Activated CD4-positive, CD25-positive, alpha-beta regulatory T cell treated with anti-CD3 and anti-CD28 coated beads, Interleukin-2, amount 50 U/mL, for 72 hours (primary cell): ENCODE results near the gene TMEM59L.

Source experiments
- DNase-seq: peaks from one replicate; pipeline ENCODE4 v3.0.0; 2021

The TMEM59L gene

GRCh38 chr19:18660051-18660910, 47.6 kb downstream of the TMEM59L start:
- no peak for DNase-seq

DNA sequence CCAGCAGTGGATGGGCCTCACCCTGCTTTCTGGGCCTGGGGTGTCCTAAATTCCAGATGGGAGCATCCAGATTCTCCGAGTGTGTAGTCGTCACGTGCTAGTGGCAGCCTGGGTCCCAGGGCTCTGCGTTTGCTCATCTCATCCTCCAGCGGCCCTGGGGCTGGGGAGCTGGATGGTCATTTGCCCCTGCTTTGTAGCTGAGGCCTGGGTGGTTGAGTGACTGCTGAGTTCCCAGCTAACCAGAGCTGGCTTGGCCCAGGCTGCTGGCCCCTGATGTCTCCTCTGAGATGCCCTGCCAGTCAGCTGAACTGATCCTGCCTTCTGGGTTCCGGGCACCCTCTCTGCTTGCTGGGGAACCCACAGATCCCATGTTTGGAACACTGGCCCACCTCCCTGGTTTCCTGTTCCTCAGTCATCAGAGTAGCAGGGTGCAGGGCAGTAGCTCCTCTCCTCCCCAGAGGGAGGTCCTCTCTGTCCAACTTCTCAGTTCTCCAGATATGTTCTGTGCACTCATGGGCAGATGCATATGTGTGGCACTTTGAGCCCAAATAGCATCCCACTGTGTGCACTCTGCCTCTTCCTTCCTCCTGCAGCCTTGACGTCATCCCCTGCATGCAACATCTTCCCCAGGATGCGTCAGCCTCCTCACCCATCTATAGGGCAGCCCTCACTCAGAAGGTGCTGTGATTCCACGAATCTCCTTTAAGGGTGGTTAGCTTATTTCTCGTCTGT, 48.4 kb downstream of the TMEM59L start:
- DNase-seq, result no peak

DNA sequence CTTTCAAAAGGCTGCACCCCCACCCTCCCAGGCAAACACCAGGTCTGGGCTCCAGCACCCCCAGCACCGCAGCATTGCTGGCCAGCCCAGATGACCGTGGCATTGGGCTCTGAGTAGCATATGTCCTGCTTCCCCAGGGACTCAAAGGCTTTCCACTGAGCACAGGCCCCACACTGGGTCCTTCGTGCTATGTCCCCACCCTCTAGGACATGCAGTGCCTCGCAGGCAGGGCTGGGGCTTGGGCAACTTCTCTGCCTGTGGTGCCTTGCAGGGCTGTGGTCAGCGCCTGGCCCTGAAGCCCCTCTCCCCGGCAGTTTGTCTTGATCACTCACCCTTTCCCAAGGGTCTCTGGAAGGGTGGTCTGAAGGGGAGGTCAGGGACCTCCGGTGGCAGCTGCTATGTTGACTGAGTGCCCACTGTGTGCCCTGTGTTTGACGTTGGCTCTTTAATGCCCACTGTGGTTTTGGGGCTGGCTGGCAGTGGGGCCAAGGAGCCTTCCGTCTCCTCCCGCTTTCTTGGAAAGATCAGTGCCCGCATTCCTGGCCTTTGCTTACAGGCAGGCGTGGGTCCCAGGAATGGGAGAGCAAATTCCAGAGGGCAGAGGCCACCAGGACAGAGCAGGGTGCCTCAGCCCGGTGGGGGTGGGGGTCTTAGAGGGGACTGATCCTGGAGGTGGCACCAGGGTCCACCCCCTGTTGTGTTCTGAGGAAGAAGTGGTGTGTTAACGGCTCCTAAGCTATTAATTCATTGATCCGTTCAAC, 50.5 kb downstream of the TMEM59L start:
- no peak for DNase-seq

DNA sequence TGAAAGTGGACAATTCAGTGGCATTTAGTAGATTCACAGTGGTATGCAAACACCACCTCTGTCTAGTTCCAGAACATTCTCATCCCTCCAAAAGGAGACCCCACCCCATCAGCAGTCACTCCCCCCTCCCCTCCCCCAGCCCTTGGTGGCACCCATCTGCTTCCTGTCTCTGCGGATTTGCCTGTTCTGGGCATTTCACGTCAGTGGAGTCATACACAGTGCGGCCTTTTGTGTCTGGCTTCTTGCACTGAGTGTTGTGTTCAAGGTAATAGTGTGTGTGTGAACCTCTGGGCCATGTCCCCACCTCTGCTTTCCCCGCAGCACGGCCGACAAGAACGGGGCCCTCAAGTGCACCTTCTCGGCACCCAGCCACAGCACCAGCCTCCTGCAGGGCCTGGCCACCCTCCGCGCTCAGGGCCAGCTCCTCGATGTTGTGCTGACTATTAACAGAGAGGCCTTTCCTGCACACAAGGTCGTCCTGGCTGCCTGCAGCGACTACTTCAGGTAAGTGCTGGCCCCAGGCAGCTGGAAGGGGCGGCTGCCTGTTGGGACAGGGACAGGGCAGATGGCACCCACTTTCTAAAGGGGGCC, 51.4 kb downstream of the TMEM59L start:
- DNase-seq, result no peak

GRCh38 chr19:18665771-18666202, 53.1 kb downstream of the TMEM59L start:
- no peak for DNase-seq

GRCh38 chr19:18666317-18666716, 53.6 kb downstream of the TMEM59L start:
- DNase-seq, result no peak

DNA sequence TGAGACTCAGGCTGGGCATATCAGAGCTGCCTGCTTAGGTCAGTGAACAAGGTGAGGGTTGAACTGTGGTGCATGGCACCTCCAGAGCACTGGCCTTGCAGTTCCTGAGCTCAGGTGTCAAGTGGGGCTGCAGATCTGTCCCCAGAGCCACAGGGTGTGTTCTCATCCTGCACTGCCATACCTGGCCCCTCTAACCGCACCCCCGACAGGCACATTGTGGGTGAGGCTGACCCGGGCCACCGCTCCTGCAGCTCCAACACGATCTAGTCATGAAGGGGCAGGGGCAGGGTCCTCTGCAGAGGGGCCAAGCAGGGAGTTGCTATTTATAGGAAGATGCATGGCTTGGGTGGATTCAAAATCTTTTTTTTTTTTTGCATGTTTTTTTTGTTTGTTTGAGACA, 54.1 kb downstream of the TMEM59L start:
- DNase-seq, result no peak

DNA sequence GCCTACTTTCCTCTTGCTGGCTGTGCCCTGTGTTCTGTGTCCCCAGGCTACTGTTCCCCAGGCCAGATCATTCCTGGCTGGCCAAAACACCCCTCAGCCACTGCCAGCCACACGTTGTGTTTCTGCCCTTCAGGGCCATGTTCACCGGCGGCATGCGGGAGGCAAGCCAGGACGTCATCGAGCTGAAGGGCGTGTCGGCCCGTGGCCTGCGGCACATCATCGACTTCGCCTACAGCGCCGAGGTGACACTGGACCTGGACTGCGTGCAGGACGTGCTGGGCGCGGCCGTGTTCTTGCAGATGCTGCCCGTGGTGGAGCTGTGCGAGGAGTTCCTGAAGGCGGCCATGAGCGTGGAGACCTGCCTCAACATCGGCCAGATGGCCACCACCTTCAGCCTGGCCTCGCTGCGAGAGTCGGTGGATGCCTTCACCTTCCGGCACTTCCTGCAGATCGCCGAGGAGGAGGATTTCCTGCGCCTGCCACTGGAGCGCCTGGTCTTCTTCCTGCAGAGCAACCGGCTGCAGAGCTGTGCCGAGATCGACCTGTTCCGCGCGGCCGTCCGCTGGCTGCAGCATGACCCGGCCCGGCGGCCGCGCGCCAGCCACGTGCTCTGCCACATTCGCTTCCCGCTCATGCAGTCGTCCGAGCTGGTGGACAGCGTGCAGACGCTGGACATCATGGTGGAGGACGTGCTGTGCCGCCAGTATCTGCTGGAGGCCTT, 55.0 kb downstream of the TMEM59L start:
- no peak for DNase-seq

GRCh38 chr19:18668252-18668631, 55.6 kb downstream of the TMEM59L start:
- no peak for DNase-seq

GRCh38 chr19:18668744-18669523, 56.3 kb downstream of the TMEM59L start:
- DNase-seq, result no peak

DNA sequence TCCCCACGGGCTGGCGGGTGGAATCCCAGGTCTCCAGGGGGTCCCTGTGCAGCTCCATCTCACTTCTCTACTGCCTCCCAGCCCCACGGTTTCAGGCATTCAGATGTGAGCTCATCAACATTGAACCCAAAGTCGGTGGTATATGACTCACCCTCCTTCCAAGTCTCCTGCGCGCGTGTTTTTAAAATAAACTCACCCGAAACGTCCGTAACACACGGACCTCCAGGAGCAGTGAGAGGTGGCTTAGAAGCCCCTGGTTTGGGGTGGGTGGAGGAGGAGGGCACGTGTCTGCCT, 56.8 kb downstream of the TMEM59L start:
- DNase-seq, result no peak

DNA sequence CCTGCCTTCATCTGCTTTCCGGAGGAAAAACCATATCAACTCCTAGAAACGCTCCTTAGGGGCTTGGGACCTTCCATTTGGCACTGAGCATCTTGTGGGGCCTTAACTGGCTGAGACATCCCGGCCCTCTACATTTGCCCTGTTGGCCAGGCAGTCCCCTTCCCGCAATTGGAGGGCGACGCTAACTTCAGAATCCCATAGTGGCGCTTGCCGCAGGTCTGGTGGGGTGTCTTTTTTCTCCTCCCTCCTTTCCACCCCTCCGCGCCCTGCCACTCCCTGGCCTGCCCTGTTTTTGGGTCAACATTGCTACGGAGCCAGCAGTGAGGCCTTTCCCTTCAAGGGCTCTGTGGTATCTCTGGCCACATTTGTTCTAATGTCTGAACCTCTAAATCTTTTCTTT, 57.2 kb downstream of the TMEM59L start:
- DNase-seq, result no peak

DNA sequence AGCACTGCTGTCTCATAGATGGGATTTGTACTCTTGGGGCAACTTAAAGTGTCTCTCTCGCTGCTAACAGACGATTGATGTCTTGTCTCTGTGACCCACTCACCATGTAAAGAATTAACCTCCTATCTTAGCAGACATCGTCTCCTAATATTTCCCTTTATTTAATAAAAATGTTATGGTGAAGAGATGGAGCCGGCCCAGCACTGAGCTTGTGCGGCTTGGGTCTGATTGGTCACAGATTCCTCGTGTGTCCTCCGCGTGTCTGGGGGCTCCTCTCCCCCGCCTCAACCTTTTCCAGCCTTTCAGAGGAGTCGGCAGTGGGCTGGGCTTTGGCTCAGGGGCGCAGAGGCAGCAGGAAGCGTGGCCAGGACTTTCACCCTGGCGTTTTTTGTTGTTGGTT, 57.6 kb downstream of the TMEM59L start:
- no peak for DNase-seq
